Ectodermal cell (in vitro differentiated cells): Measurements from ENCODE around the gene ETV7. TPM values are rescaled to one million over a fixed set of nuclear protein-coding genes. Genes with fewer than 3 reads are reported as not detected.

Experiments
- H3K27ac ChIP-seq: 2 replicates; pipeline ENCODE4 v1.7.0; 2013; ENCODE audit warnings: mild to moderate bottlenecking, low read depth, low read length; ENCODE audit not compliant: insufficient read depth, poor library complexity, severe bottlenecking
- H3K27me3 ChIP-seq: 2 replicates; pipeline ENCODE4 v1.7.0; 2013; ENCODE audit warnings: mild to moderate bottlenecking, low read length; ENCODE audit not compliant: insufficient read depth, control insufficient read depth, poor library complexity, severe bottlenecking
- H3K36me3 ChIP-seq: one replicate; pipeline ENCODE4 v1.7.0; 2013; ENCODE audit warnings: low read length; ENCODE audit not compliant: control insufficient read depth, insufficient read depth
- H3K4me1 ChIP-seq: one replicate; pipeline ENCODE4 v1.7.0; 2013; ENCODE audit warnings: low read length; ENCODE audit not compliant: control insufficient read depth, insufficient read depth
- H3K4me3 ChIP-seq: 2 replicates; pipeline ENCODE4 v1.7.0; 2013; ENCODE audit warnings: low read depth, low read length, control low read depth; ENCODE audit not compliant: insufficient read depth
- H3K9me3 ChIP-seq: 2 replicates; pipeline ENCODE4 v1.7.0; 2013; ENCODE audit warnings: mild to moderate bottlenecking, low read length, moderate library complexity; ENCODE audit not compliant: control insufficient read depth
- WGBS, 2 experiments: methylation state at CpG; one replicate each; pipeline ENCODE4 v1.1.7; 2013; ENCODE audit warnings: missing lambda C conversion rate in 2 of 2; 5-methylcytosine and 5-hydroxymethylcytosine counted together
- polyA plus RNA-seq, 4 experiments: library from polyadenylated mRNA; stranded (reverse); fragments of 50-300 nt; gene quantifications; one replicate each; pipeline ENCODE4 v1.2.3, GENCODE V29; 2013

ETV7 gene
- 0.72 TPM for polyA plus RNA-seq (2013, experiment 1 of 4)
- 0.48 TPM for polyA plus RNA-seq (2013, experiment 2 of 4)
- polyA plus RNA-seq (2013, experiment 3 of 4): 0.27 TPM
- polyA plus RNA-seq (2013, experiment 4 of 4): 0.28 TPM

- Histone ChIP-seq H3K4me1 (peaks cover 12% of the 10 kb centered on the region), H3K27ac (no peak within 1 kb of the TSS), H3K9me3 (no peaks in the 10 kb centered on the region), H3K36me3 (no peaks in the 10 kb centered on the region), H3K27me3 (peaks cover 51% of the 10 kb centered on the region), H3K4me3 (peak within 1 kb of the TSS; percentile 39)
- WGBS, 2 experiments: 6 to 7% methylated on average over 63 of the region's 65 CpGs
These were observed at the start of gene ETV7 for GRCh38 chr6:36387440-36388303. ETV7 (minus strand) TSS chr6:36387669; CDS start chr6:36387541, 128 bp downstream.

GRCh38 chr6:36436466-36436865 is 49.0 kb upstream of the ETV7 start:
- WGBS, 2 experiments: 87 to 98% methylated on average over 1 of the region's 1 CpG
- H3K4me1 ChIP-seq: no peaks in the 10 kb centered on the region

GRCh38 chr6:36432151-36432671 is 44.7 kb upstream of the ETV7 start:
- no peaks in the 10 kb centered on the region for H3K27me3 ChIP-seq
- H3K36me3 ChIP-seq: no peaks in the 10 kb centered on the region
- H3K4me1 ChIP-seq: no peaks in the 10 kb centered on the region
- H3K9me3 ChIP-seq: no peaks in the 10 kb centered on the region
- H3K4me3 ChIP-seq: no peak overlapping the region
- 90 to 94% methylated on average over 4 of the region's 4 CpGs for WGBS, 2 experiments
- no peak overlapping the region for H3K27ac ChIP-seq

More at GRCh38 chr6:36436466-36436865, 49.0 kb upstream of the ETV7 start:
- Histone ChIP-seq H3K9me3 (no peaks in the 10 kb centered on the region), H3K27me3 (no peaks in the 10 kb centered on the region), H3K27ac (no peak overlapping the region), H3K36me3 (no peaks in the 10 kb centered on the region), H3K4me3 (no peak overlapping the region)

- H3K27ac ChIP-seq: no peak overlapping the region
- H3K36me3 ChIP-seq: no peaks in the 10 kb centered on the region
- H3K27me3 ChIP-seq: no peaks in the 10 kb centered on the region
- H3K9me3 ChIP-seq: no peaks in the 10 kb centered on the region
- 88 to 90% methylated on average over 4 of the region's 4 CpGs for WGBS, 2 experiments
- no peak overlapping the region for H3K4me3 ChIP-seq
- H3K4me1 ChIP-seq: no peaks in the 10 kb centered on the region
These were observed 43.7 kb upstream of the ETV7 start for GRCh38 chr6:36431197-36431596.

GRCh38 chr6:36430351-36430750 is 42.9 kb upstream of the ETV7 start:
- no peak overlapping the region for H3K4me3 ChIP-seq
- no peaks in the 10 kb centered on the region for H3K4me1 ChIP-seq
- no peaks in the 10 kb centered on the region for H3K9me3 ChIP-seq
- no peaks in the 10 kb centered on the region for H3K27me3 ChIP-seq
- no peaks in the 10 kb centered on the region for H3K36me3 ChIP-seq
- H3K27ac ChIP-seq: no peak overlapping the region
- 86 to 89% methylated on average over 2 of the region's 2 CpGs for WGBS, 2 experiments

GRCh38 chr6:36428911-36429310 is 41.4 kb upstream of the ETV7 start:
- Histone ChIP-seq H3K4me3 (no peak overlapping the region), H3K36me3 (no peaks in the 10 kb centered on the region), H3K27ac (no peak overlapping the region), H3K9me3 (no peaks in the 10 kb centered on the region), H3K27me3 (no peaks in the 10 kb centered on the region), H3K4me1 (no peaks in the 10 kb centered on the region)
- WGBS, 2 experiments: 98 to 99% methylated on average over 4 of the region's 4 CpGs

- H3K27me3 ChIP-seq: no peaks in the 10 kb centered on the region
- H3K4me1 ChIP-seq: peaks cover 3% of the 10 kb centered on the region
- H3K9me3 ChIP-seq: no peaks in the 10 kb centered on the region
- 89 to 91% methylated on average over 2 to 3 of the region's 3 CpGs for WGBS, 2 experiments
- H3K36me3 ChIP-seq: no peaks in the 10 kb centered on the region
- no peak overlapping the region for H3K4me3 ChIP-seq
- no peak overlapping the region for H3K27ac ChIP-seq
These were observed 39.2 kb upstream of the ETV7 start for GRCh38 chr6:36426622-36427021.

- H3K27ac ChIP-seq: peak overlapping the region; percentile 46
- 3 to 4% methylated on average over 51 of the region's 51 CpGs for WGBS, 2 experiments
- no peaks in the 10 kb centered on the region for H3K27me3 ChIP-seq
- peaks cover 3% of the 10 kb centered on the region for H3K4me1 ChIP-seq
- H3K4me3 ChIP-seq: peak overlapping the region; percentile 39
- H3K9me3 ChIP-seq: no peaks in the 10 kb centered on the region
- H3K36me3 ChIP-seq: no peaks in the 10 kb centered on the region
These were observed 35.8 kb upstream of the ETV7 start for GRCh38 chr6:36423101-36423824.

- 72 to 83% methylated on average over 4 of the region's 4 CpGs for WGBS, 2 experiments
- Histone ChIP-seq H3K27ac (peak overlapping the region; percentile 46), H3K36me3 (no peaks in the 10 kb centered on the region), H3K4me1 (peaks cover 3% of the 10 kb centered on the region), H3K27me3 (no peaks in the 10 kb centered on the region), H3K9me3 (no peaks in the 10 kb centered on the region), H3K4me3 (peak overlapping the region; percentile 26)
These were observed 35.2 kb upstream of the ETV7 start for GRCh38 chr6:36422714-36423100.

GRCh38 chr6:36419310-36419709 is 31.8 kb upstream of the ETV7 start:
- Histone ChIP-seq H3K4me3 (no peak overlapping the region), H3K9me3 (no peaks in the 10 kb centered on the region), H3K27ac (no peak overlapping the region), H3K4me1 (peaks cover 3% of the 10 kb centered on the region), H3K27me3 (no peaks in the 10 kb centered on the region), H3K36me3 (no peaks in the 10 kb centered on the region)
- 94 to 100% methylated on average over 1 of the region's 1 CpG for WGBS, 2 experiments
